Dermis blood vessel endothelial cell (primary cell): Measurements from ENCODE around the gene ZNF319. TPM values are rescaled to one million over a fixed set of nuclear protein-coding genes. Genes with fewer than 3 reads are reported as not detected.

Experiments used
- DNase-seq: peaks from one replicate; pipeline ENCODE4 v3.0.0; 2010
- total RNA-seq: library from RNA; depleted of rRNA; stranded (reverse); fragments of >200 nt; gene quantifications from 2 replicates; pipeline ENCODE4 v1.2.3, GENCODE V29; 2014

ZNF319 gene
- total RNA-seq, 1 donor from 2014 or later: 3.4 TPM

DNA sequence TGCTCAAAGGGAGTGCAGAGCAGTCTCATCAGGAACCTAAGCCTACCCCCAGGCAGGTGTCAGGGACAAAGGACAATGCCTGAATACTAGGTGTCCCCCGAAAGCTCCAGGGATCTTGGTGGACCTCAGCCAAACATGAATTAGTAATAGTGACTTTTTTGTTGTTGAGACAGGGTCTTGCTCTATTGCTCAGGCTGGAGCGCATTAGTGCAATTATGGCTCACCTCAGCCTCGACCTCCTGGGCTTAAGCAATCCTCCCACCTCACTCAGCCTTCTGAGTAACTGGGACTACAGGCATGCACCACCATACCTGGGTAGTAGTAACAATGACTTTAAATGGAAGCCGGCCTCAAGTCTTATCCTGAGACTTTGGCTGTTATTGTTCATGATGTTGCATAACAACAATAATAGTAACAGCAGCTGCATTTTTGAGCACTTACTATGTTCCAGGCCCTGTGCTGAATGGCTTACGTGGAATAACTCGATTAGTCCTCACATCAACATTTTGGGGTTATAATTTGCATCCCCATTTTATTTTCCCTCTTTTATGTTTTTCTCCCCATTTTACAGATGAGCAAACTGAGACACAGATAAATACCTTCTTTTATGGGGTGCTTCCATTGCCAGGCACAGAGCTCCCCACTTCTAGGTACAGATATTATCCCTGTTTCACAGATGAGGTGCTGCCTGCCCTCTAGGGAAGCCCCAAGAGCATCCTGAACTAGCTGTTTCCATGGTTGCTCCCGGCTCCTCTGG is 49.1 kb downstream of the ZNF319 start:
- DNase-seq: no peak

DNA sequence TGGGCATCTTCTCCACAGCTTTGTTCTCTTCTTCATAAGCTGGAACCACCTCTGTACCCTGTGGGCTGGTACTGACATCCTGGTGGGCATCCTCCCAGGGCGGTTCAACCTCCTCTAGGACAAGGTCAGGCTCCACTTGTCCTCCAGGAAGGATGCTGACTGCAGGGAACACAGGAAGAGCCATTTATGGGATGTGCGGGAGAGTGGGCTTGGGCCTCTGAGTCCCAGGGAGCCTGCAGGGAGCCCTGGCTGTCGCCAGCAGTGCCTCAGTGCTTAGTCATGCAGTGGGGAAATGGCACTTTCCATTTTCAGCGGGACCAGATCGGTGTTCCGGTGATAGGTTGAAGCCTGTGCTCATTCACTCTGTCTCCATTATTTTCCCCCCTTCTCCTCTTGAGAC is 50.1 kb downstream of the ZNF319 start:
- no peak for DNase-seq

DNA sequence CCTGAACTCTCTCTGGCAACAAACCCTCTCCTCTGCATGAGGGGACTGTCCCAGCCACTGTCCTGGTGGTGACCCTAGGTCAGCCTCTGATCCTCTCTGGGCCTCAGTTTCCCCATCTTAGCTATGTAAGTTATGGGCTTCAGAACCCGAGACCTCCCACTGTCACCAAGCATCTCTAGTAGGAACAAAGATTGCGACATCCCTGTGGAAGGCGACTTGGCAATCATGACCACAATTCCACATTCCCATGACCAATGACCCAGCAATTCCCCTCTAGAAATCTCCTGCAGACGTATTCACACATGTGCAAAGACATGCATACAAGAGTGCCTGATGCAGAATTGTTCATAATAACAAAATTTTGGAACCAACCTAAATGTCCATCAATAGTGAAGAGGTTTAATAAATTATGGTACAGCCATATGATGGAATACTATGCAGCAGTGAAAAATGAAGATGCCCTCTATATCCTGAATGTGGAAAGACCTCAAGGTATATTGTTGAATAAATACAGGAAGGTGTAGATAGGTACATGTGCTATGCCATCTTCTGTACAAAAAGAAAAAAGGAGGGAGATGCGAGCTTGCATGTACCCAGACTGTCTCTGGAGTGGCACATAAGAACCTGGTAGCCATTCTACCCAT is 50.8 kb downstream of the ZNF319 start:
- DNase-seq: no peak

DNA sequence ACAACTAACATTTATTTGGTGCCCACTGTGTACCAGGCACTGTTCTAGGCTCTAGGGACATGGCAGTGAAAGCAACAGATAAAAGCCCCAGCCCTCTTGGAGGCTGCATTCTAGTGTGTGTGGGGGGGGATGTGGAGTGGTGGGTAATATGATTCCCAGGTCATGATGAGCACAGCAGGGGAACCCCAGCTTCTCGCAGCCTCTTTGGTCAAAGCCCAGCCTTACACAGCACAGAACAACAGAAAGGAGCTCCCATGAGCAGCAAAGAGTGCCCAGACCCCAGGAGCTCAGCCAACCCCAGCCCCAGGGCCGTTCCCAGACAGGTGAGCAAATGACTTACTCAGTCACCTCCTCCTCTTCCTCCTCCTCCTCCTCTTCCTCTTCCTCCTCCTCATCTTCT is 51.5 kb downstream of the ZNF319 start:
- no peak for DNase-seq

DNA sequence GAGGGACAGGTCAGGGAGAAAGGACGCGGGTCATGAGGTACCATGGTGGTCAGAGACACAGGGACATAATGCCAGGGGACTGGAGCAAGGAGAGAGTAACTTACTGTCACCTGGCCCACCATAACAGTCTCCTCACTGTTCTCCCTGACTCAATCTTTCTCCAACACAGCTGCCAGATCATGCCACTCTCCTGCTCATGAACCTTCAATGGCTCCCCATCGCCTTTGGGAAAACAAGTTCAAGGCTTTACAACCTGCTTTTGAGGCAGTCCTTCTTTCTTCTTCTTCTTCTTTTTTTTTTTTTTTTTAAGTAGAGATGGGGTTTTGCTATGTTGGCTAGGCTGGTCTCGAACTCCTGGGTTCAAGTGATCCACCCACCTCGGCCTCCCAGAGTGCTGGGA is 52.4 kb downstream of the ZNF319 start:
- DNase-seq: no peak

DNA sequence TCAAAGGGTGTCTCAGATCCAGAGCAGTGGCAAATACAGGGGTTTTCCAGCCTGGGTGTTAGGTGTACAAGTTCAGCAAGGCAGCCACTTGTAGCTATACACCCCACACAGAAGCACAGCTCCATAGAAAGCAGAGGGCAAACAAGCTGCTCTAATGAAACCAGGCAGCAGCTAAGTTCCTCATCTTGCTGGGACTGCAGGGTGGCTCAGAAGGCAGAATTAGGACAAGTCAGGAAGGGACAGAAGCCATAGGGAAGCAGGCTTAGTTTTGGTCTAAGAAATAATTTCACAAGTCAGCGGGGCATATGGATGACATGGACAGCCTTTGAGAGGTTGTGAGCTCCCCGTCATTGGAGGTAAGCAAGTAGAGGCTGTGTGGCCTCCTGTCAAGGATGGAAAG is 53.2 kb downstream of the ZNF319 start:
- DNase-seq: no peak

DNA sequence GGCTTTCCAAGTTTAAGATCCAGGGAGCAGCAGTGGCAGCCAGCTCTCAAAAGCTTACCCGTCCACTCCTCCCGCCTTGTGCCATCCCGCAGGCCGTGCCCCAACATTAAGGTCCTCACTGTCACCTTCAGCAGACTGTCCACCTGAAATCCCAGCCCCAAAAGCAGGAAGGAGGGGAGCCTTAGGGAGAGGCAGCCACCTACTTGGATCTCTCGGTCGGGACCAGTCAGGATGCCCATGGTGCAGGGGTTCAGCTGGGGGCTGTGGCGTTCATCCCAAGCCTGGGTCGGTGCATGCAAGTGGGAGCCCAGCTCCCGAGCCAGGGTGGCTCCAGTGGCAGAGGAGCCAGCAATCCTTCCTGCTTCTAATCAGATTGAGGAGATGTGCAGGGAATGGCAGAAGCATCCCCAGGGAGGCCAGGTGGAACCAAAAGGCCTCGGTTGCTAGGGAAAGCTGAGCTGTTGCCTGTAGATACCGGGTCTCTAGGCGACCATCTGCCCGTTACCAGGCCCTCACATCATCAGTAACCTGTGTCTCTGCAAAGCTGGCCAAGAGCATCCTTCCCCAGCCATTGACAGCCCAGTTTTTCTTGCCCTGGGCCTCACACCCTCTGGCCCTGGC is 54.2 kb downstream of the ZNF319 start:
- no peak for DNase-seq

DNA sequence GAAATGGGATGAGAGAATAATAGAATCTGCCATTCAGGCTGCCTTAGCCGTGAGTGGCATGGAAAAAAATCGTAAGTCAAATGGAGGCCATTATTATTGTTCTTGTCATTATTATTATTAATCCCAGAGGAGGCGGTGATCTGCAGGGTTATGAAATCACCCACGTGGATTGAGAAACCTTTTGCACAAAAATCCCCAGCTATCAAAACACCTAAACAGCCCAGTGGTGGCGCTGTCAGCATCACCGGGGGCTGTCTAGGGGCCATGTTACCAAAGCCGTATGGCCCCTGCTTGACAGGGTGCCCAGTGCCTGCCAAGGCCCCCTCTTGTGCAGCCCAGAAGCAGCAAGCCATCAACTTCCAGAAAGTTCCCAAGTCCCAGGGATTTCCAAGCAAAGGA is 54.7 kb downstream of the ZNF319 start:
- DNase-seq: no peak

DNA sequence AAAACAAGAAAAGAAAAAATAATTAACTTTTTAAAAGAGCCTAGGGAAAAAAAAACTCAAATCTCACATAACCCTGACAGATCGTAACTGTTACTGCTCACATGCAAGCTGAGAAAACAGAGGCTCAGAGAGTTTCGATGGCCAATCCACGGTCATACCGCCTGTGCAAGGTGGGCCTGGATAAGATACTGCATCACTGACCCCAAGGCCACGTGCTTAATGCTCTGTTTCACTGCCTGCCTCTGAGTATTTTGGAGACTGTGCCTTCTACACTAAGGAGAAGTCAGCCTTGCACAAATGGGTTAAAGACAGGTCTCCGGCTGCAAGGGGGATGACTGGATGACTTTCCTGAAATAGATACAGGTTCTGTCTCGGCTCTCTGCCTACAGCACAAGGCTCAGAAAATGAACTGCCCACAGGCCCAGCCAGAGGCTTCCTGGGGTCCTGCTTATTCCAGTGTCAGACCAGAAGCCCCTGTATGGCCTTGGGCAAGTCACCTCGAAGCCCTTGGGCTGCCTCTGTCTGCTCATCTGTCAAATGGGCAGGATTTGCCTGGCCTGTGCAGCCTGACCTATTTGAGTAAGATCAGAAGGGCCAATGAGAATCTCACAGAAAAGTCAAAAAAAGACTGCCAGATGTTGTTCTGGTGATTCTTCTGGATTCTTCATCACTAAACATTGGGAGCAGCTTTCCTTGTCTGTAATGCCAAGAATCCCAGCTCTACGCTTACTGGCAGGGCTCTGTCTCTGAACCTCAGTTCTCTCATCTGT is 55.3 kb downstream of the ZNF319 start:
- DNase-seq: no peak

Other genes starting within 250 kb of the ZNF319 start
- gene KIFC3, start 198.2 kb downstream of the ZNF319 start, total RNA-seq: 58.3 and 75.4 TPM in 2 replicates
- not detected in 2 replicates for gene CNGB1, start 29.5 kb downstream of the ZNF319 start, total RNA-seq
- gene USB1, start 735 bp upstream of the ZNF319 start, total RNA-seq: 57.3 and 128 TPM in 2 replicates
- gene MMP15, start 25.1 kb upstream of the ZNF319 start, total RNA-seq: 24.2 and 32.3 TPM in 2 replicates
- gene CFAP20, start 128.7 kb upstream of the ZNF319 start, total RNA-seq: 57.9 and 82.7 TPM in 2 replicates
- 47.5 and 97.2 TPM in 2 replicates for gene CSNK2A2, start 197.4 kb upstream of the ZNF319 start, total RNA-seq